ENCODE results near the gene UST.
"Not testable (repeated sequence)": the region's sequence is repeated elsewhere in the genome, so short reads cannot be mapped to it uniquely, and the experiment has no call there.

Gene UST

GRCh38 chr6:148835920-148836441 is 89.2 kb downstream of the UST start:
- no peak for TF ChIP-seq GATA1 (IDR thresholded peaks at IDR 0.05; ENCODE audit: low read depth, low read length)
- TF ChIP-seq POLR2A (IDR thresholded peaks at IDR 0.05; ENCODE audit: low read length), result no peak
- DNase-seq, result no peak

- DNase-seq, result no peak
- TF ChIP-seq GATA1 (IDR thresholded peaks at IDR 0.05; ENCODE audit: low read depth, low read length), result no peak
- no peak for TF ChIP-seq POLR2A (IDR thresholded peaks at IDR 0.05; ENCODE audit: low read length)
Measured at GRCh38 chr6:148836751-148837150, 89.9 kb downstream of the UST start.

- DNase-seq, result no peak
- TF ChIP-seq GATA1 (IDR thresholded peaks at IDR 0.05; ENCODE audit: low read depth, low read length), result no peak
- no peak for TF ChIP-seq POLR2A (IDR thresholded peaks at IDR 0.05; ENCODE audit: low read length)
Measured at GRCh38 chr6:148837941-148838340, 91.1 kb downstream of the UST start.

- TF ChIP-seq GATA1 (IDR thresholded peaks at IDR 0.05; ENCODE audit: low read depth, low read length), result no peak
- TF ChIP-seq POLR2A (IDR thresholded peaks at IDR 0.05; ENCODE audit: low read length), result no peak
Measured at GRCh38 chr6:148839044-148839443, 92.2 kb downstream of the UST start.

GRCh38 chr6:148840256-148840655 is 93.4 kb downstream of the UST start:
- DNase-seq, result no peak
- no peak for TF ChIP-seq GATA1 (IDR thresholded peaks at IDR 0.05; ENCODE audit: low read depth, low read length)
- TF ChIP-seq POLR2A (IDR thresholded peaks at IDR 0.05; ENCODE audit: low read length), result no peak

More at GRCh38 chr6:148839044-148839443, 92.2 kb downstream of the UST start:
- DNase-seq, result no peak

GRCh38 chr6:148842296-148843019 is 95.6 kb downstream of the UST start:
- no peak for DNase-seq
- TF ChIP-seq GATA1 (IDR thresholded peaks at IDR 0.05; ENCODE audit: low read depth, low read length) (no peak), POLR2A (IDR thresholded peaks at IDR 0.05; ENCODE audit: low read length) (no peak)

- TF ChIP-seq POLR2A (IDR thresholded peaks at IDR 0.05; ENCODE audit: low read length) (no peak), GATA1 (IDR thresholded peaks at IDR 0.05; ENCODE audit: low read depth, low read length) (no peak)
Measured at GRCh38 chr6:148845464-148845863, 98.6 kb downstream of the UST start.

GRCh38 chr6:148846778-148847761 is 100.2 kb downstream of the UST start:
- DNase-seq, result no peak
- TF ChIP-seq GATA1 (IDR thresholded peaks at IDR 0.05; ENCODE audit: low read depth, low read length) (no peak), POLR2A (IDR thresholded peaks at IDR 0.05; ENCODE audit: low read length) (no peak)

More at GRCh38 chr6:148845464-148845863, 98.6 kb downstream of the UST start:
- no peak for DNase-seq

GRCh38 chr6:148848915-148849314 is 102.1 kb downstream of the UST start:
- DNase-seq, result no peak
- TF ChIP-seq GATA1 (IDR thresholded peaks at IDR 0.05; ENCODE audit: low read depth, low read length) (no peak), POLR2A (IDR thresholded peaks at IDR 0.05; ENCODE audit: low read length) (no peak)

- DNase-seq, result not testable (repeated sequence)
Measured at GRCh38 chr6:148849449-148849848, 102.6 kb downstream of the UST start.

- TF ChIP-seq GATA1 (IDR thresholded peaks at IDR 0.05; ENCODE audit: low read depth, low read length), result no peak
- no peak for TF ChIP-seq POLR2A (IDR thresholded peaks at IDR 0.05; ENCODE audit: low read length)
- no peak for DNase-seq
Measured at GRCh38 chr6:148850964-148851363, 104.1 kb downstream of the UST start.

GRCh38 chr6:148851683-148852556 is 105.1 kb downstream of the UST start:
- TF ChIP-seq GATA1 (IDR thresholded peaks at IDR 0.05; ENCODE audit: low read depth, low read length), result no peak
- TF ChIP-seq POLR2A (IDR thresholded peaks at IDR 0.05; ENCODE audit: low read length), result no peak
- DNase-seq, result no peak

GRCh38 chr6:148852688-148853087 is 105.9 kb downstream of the UST start:
- no peak for DNase-seq
- no peak for TF ChIP-seq GATA1 (IDR thresholded peaks at IDR 0.05; ENCODE audit: low read depth, low read length)
- no peak for TF ChIP-seq POLR2A (IDR thresholded peaks at IDR 0.05; ENCODE audit: low read length)

GRCh38 chr6:148853113-148853512 is 106.3 kb downstream of the UST start:
- not testable (repeated sequence) for DNase-seq

All from erythroblast (primary cell).